Measurements from ENCODE around the gene DDX41. TPM values are rescaled to one million over a fixed set of nuclear protein-coding genes. Genes with fewer than 3 reads are reported as not detected.

DDX41 gene
- total and polyA plus RNA-seq, 10 of the 15 experiments (the other 5 are each of a cell fraction or from before 2014, with no cell fraction given): 32.7 to 215 (median 93.6) TPM

GRCh38 chr5:177487144-177487543, 29.6 kb downstream of the DDX41 start:
- FAIRE-seq (no peak), ATAC-seq (no peak), DNase-seq (ENCODE audit: low read depth, low spot score) (no peak)
- TF ChIP-seq IRF3 (IDR thresholded peaks at IDR 0.05): no peak
- Histone ChIP-seq H3K36me3 (ENCODE audit: control insufficient read depth in 2 of 2, insufficient read depth in 2 of 2, low read length in 1 of 2) (peaks cover 0 to 6% of the 10 kb centered on the region in 2 experiments; a peak in 2 of 4 replicates), H3K27ac (ENCODE audit: control insufficient read depth, insufficient read depth) (no peak overlapping the region), H3K9ac (ENCODE audit: control insufficient read depth, insufficient read depth, low read length) (no peak overlapping the region), H3K79me2 (ENCODE audit: control insufficient read depth, insufficient read depth, low read length) (no peaks in the 10 kb centered on the region), H4K20me1 (ENCODE audit: control insufficient read depth, insufficient read depth) (no peaks in the 10 kb centered on the region), H3K9me3 (replicated peaks; ENCODE audit: control insufficient read depth, insufficient read depth, low read length) (no peaks in the 10 kb centered on the region), H2AFZ (ENCODE audit: control insufficient read depth, low read depth, low read length) (no peak overlapping the region), H3K4me1 (ENCODE audit: control insufficient read depth, insufficient read depth, low read length) (no peaks in the 10 kb centered on the region), H3K4me3 (no peak overlapping the region), H3K27me3 (replicated peaks in 1 of 2; ENCODE audit: control insufficient read depth in 2 of 2, insufficient read depth in 2 of 2, low read length in 1 of 2) (no peaks in the 10 kb centered on the region), H3K4me2 (ENCODE audit: control insufficient read depth, insufficient read depth) (no peak overlapping the region)
- in situ Hi-C loops (cut with MboI): no loop called here
- ChIA-PET SMC1A (ENCODE audit: uncharacterized antibody, unreplicated experiment) (no interaction called here), CTCF (no interaction called here), RAD21 (ENCODE audit: unreplicated experiment) (no interaction called here), POLR2A (no interaction called here)
- no TSS peak for BruUV-seq (replicated peaks)
- WGBS (ENCODE audit: insufficient coverage, insufficient replicate concordance, low lambda C conversion rate, missing lambda C conversion rate): 84% methylated on average over 8 of the region's 8 CpGs
- intact Hi-C loops (cut with micrococcal nuclease; ENCODE audit: unreplicated experiment): no loop called here

DNA sequence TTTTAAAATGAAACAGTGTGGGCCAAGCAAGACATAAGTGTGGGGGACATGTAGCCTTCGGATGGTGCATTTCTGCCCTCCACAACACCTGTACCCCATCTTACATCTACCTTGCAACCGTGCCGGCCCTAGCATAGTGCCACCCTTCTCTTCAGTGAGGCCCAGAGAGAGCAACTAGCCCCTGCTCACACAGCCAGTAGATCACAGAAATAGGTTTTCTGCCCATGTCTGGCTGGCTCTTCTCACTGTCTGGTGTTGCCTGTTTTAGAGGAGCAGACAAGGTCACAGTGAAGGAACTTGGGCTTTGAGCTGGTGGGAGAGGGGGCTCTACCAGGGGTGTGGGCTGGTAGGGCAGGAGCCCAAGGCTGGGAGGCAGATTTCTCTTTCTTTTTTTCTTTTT, 30.5 kb downstream of the DDX41 start:
- H3K36me3 ChIP-seq (ENCODE audit: control insufficient read depth in 2 of 2, insufficient read depth in 2 of 2, low read length in 1 of 2): peaks cover 0 to 4% of the 10 kb centered on the region in 2 experiments; a peak in 2 of 4 replicates
- H3K9ac ChIP-seq (ENCODE audit: control insufficient read depth, insufficient read depth, low read length): no peak overlapping the region
- no peaks in the 10 kb centered on the region for H3K4me1 ChIP-seq (ENCODE audit: control insufficient read depth, insufficient read depth, low read length)
- CTCF ChIA-PET: no interaction called here
- POLR2A ChIA-PET: no interaction called here
- no peak overlapping the region for H3K4me2 ChIP-seq (ENCODE audit: control insufficient read depth, insufficient read depth)
- no peaks in the 10 kb centered on the region for H3K27me3 ChIP-seq (replicated peaks in 1 of 2; ENCODE audit: control insufficient read depth in 2 of 2, insufficient read depth in 2 of 2, low read length in 1 of 2)
- in situ Hi-C loops (cut with MboI) (no loop called here), intact Hi-C loops (cut with micrococcal nuclease; ENCODE audit: unreplicated experiment) (no loop called here)
- DNase-seq (ENCODE audit: low read depth, low spot score) (no peak), ATAC-seq (no peak), FAIRE-seq (no peak)
- H3K79me2 ChIP-seq (ENCODE audit: control insufficient read depth, insufficient read depth, low read length): no peaks in the 10 kb centered on the region
- WGBS (ENCODE audit: insufficient coverage, insufficient replicate concordance, low lambda C conversion rate, missing lambda C conversion rate): 98% methylated on average over 3 of the region's 3 CpGs
- H3K4me3 ChIP-seq: no peak overlapping the region
- no peaks in the 10 kb centered on the region for H3K9me3 ChIP-seq (replicated peaks; ENCODE audit: control insufficient read depth, insufficient read depth, low read length)
- H2AFZ ChIP-seq (ENCODE audit: control insufficient read depth, low read depth, low read length): no peak overlapping the region
- SMC1A ChIA-PET (ENCODE audit: uncharacterized antibody, unreplicated experiment): no interaction called here
- no peak overlapping the region for H3K27ac ChIP-seq (ENCODE audit: control insufficient read depth, insufficient read depth)
- TF ChIP-seq ZBED1 (IDR thresholded peaks at IDR 0.05; ENCODE audit: borderline replicate concordance) (no peak), MTA3 (IDR thresholded peaks at IDR 0.05; ENCODE audit: borderline replicate concordance, low read length) (no peak), NBN (IDR thresholded peaks at IDR 0.05) (no peak), CEBPB (IDR thresholded peaks at IDR 0.05; ENCODE audit: borderline replicate concordance in 1 of 2, low read depth in 2 of 2, low read length in 2 of 2) (no peak)
- TF ChIP-seq, protein P1, sequence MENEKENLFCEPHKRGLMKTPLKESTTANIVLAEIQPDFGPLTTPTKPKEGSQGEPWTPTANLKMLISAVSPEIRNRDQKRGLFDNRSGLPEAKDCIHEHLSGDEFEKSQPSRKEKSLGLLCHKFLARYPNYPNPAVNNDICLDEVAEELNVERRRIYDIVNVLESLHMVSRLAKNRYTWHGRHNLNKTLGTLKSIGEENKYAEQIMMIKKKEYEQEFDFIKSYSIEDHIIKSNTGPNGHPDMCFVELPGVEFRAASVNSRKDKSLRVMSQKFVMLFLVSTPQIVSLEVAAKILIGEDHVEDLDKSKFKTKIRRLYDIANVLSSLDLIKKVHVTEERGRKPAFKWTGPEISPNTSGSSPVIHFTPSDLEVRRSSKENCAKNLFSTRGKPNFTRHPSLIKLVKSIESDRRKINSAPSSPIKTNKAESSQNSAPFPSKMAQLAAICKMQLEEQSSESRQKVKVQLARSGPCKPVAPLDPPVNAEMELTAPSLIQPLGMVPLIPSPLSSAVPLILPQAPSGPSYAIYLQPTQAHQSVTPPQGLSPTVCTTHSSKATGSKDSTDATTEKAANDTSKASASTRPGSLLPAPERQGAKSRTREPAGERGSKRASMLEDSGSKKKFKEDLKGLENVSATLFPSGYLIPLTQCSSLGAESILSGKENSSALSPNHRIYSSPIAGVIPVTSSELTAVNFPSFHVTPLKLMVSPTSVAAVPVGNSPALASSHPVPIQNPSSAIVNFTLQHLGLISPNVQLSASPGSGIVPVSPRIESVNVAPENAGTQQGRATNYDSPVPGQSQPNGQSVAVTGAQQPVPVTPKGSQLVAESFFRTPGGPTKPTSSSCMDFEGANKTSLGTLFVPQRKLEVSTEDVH (IDR thresholded peaks at IDR 0.05; ENCODE audit: low read depth, partially characterized antibody): no peak
- TF ChIP-seq, protein P2, sequence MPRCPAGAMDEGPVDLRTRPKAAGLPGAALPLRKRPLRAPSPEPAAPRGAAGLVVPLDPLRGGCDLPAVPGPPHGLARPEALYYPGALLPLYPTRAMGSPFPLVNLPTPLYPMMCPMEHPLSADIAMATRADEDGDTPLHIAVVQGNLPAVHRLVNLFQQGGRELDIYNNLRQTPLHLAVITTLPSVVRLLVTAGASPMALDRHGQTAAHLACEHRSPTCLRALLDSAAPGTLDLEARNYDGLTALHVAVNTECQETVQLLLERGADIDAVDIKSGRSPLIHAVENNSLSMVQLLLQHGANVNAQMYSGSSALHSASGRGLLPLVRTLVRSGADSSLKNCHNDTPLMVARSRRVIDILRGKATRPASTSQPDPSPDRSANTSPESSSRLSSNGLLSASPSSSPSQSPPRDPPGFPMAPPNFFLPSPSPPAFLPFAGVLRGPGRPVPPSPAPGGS (IDR thresholded peaks at IDR 0.05; ENCODE audit: borderline replicate concordance, insufficient read depth, low read depth, low read length, poor library complexity, severe bottlenecking): no peak
- RAD21 ChIA-PET (ENCODE audit: unreplicated experiment): no interaction called here
- no TSS peak for BruUV-seq (replicated peaks)
- H4K20me1 ChIP-seq (ENCODE audit: control insufficient read depth, insufficient read depth): no peaks in the 10 kb centered on the region

Data from GM12878 (cell line).